A673 (cell line): ENCODE data around the gene RAPGEF2.
"Not testable (repeated sequence)": the region's sequence is repeated elsewhere in the genome, so short reads cannot be mapped to it uniquely, and the experiment has no call there.

Experiments
- EZH2 ChIP-seq: fragments of 200-600 bp; sonication (generic); IDR thresholded peaks from 2 replicates; pipeline ENCODE4 v1.6.1; 2017; ENCODE audit warnings: borderline replicate concordance, low read depth, mild to moderate bottlenecking, mixed read lengths, antibody characterized with exemption, low read length; ENCODE audit not compliant: poor library complexity, severe bottlenecking
- TF ChIP-seq, protein P1 (sequence below): fragments of 300-800, 200-600 bp; sonication (generic); conservative IDR thresholded peaks from 2 replicates; pipeline ENCODE4 v1.5.1; 2017; ENCODE audit warnings: low read depth, mild to moderate bottlenecking, antibody characterized with exemption, low read length, moderate library complexity, mixed read lengths

GRCh38 chr4:159251580-159251979 is 148.7 kb downstream of the RAPGEF2 start:
- TF ChIP-seq EZH2, result not testable (repeated sequence)
- TF ChIP-seq, protein P1, sequence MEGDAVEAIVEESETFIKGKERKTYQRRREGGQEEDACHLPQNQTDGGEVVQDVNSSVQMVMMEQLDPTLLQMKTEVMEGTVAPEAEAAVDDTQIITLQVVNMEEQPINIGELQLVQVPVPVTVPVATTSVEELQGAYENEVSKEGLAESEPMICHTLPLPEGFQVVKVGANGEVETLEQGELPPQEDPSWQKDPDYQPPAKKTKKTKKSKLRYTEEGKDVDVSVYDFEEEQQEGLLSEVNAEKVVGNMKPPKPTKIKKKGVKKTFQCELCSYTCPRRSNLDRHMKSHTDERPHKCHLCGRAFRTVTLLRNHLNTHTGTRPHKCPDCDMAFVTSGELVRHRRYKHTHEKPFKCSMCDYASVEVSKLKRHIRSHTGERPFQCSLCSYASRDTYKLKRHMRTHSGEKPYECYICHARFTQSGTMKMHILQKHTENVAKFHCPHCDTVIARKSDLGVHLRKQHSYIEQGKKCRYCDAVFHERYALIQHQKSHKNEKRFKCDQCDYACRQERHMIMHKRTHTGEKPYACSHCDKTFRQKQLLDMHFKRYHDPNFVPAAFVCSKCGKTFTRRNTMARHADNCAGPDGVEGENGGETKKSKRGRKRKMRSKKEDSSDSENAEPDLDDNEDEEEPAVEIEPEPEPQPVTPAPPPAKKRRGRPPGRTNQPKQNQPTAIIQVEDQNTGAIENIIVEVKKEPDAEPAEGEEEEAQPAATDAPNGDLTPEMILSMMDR, result not testable (repeated sequence)
